ENCODE data around the gene CAMKK2. TPM values are rescaled to one million over a fixed set of nuclear protein-coding genes. Genes with fewer than 3 reads are reported as not detected.

The CAMKK2 gene
- total RNA-seq, 1 donor from 2014 or later, result 13.3 TPM

DNA sequence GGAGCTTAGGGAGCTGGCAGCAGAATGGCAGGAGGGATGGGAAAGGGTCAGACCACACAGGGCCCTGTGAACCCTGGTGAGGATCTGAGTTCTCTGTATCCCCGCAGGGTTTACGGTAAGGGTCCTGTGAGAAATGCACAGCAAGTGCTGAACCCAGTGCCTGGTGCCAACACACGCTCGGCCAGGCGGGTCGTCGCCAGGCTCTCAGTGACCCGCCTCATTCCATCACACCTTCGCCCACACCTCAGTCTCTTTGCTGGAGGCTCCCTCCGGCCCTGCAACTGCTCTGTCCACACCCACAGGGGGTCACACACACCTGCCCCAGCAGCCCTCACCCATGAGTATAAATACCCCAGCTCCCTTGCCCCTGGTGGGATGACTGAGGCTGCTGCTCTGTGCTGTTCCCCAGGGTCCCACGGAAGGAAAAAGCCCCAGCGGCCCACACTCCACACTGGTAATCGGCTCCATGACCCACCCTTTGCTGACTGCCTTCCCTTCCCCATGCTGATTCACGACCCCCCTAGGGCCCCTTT, 23.1 kb downstream of the CAMKK2 start:
- no peaks in the 10 kb centered on the region for H3K9me3 ChIP-seq (replicated peaks)
- H3K4me1 ChIP-seq, result peaks cover 4% of the 10 kb centered on the region
- DNase-seq, result no peak
- H3K27me3 ChIP-seq (ENCODE audit: low read depth), result no peaks in the 10 kb centered on the region
- TF ChIP-seq CTCF (IDR thresholded peaks at IDR 0.05; ENCODE audit: borderline replicate concordance), result no peak
- intact Hi-C loops (cut with micrococcal nuclease), result no loop called here
- no peak overlapping the region for H3K4me3 ChIP-seq
- no peak overlapping the region for H3K27ac ChIP-seq (replicated peaks)
- H3K36me3 ChIP-seq, result peaks cover 57% of the 10 kb centered on the region

- Histone ChIP-seq H3K27me3 (ENCODE audit: low read depth) (no peaks in the 10 kb centered on the region), H3K36me3 (peaks cover 74% of the 10 kb centered on the region), H3K9me3 (replicated peaks) (no peaks in the 10 kb centered on the region), H3K27ac (replicated peaks) (no peak overlapping the region), H3K4me3 (no peak overlapping the region), H3K4me1 (no peaks in the 10 kb centered on the region)
- no peak for DNase-seq
- TF ChIP-seq CTCF (IDR thresholded peaks at IDR 0.05; ENCODE audit: borderline replicate concordance), result no peak
- intact Hi-C loops (cut with micrococcal nuclease), result no loop called here
Observed at GRCh38 chr12:121267822-121268221, 28.7 kb downstream of the CAMKK2 start.

- H3K36me3 ChIP-seq, result peaks cover 82% of the 10 kb centered on the region
- H3K27ac ChIP-seq (replicated peaks), result no peak overlapping the region
- no peaks in the 10 kb centered on the region for H3K4me1 ChIP-seq
- intact Hi-C loops (cut with micrococcal nuclease), result no loop called here
- DNase-seq, result no peak
- no peak for TF ChIP-seq CTCF (IDR thresholded peaks at IDR 0.05; ENCODE audit: borderline replicate concordance)
- H3K27me3 ChIP-seq (ENCODE audit: low read depth), result no peaks in the 10 kb centered on the region
- no peak overlapping the region for H3K4me3 ChIP-seq
- no peaks in the 10 kb centered on the region for H3K9me3 ChIP-seq (replicated peaks)
Observed at GRCh38 chr12:121264951-121265515, 31.5 kb downstream of the CAMKK2 start.

DNA sequence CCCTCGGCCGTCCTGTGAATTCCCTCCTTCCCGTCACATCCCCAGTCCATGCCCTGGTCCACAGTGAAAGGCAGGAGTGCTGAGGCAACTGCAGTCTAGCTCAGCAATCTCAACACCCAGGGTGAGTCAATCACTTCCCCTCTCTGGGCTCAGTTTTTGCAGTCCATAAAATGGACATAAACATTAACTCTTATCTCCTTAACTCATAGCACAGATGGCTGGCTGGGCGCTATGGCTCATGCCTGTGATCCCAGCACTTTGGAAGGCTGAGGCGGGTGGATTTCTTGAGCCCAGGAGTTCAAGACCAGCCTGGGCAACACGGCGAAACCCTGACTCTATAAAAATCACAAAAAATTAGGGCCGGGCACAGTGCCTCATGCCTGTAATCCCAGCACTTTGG, 32.4 kb downstream of the CAMKK2 start:
- DNase-seq, result no peak
- H3K4me3 ChIP-seq, result no peak overlapping the region
- intact Hi-C loops (cut with micrococcal nuclease), result no loop called here
- no peaks in the 10 kb centered on the region for H3K27me3 ChIP-seq (ENCODE audit: low read depth)
- peaks cover 82% of the 10 kb centered on the region for H3K36me3 ChIP-seq
- TF ChIP-seq CTCF (IDR thresholded peaks at IDR 0.05; ENCODE audit: borderline replicate concordance), result no peak
- no peak overlapping the region for H3K27ac ChIP-seq (replicated peaks)
- no peaks in the 10 kb centered on the region for H3K9me3 ChIP-seq (replicated peaks)
- no peaks in the 10 kb centered on the region for H3K4me1 ChIP-seq

DNA sequence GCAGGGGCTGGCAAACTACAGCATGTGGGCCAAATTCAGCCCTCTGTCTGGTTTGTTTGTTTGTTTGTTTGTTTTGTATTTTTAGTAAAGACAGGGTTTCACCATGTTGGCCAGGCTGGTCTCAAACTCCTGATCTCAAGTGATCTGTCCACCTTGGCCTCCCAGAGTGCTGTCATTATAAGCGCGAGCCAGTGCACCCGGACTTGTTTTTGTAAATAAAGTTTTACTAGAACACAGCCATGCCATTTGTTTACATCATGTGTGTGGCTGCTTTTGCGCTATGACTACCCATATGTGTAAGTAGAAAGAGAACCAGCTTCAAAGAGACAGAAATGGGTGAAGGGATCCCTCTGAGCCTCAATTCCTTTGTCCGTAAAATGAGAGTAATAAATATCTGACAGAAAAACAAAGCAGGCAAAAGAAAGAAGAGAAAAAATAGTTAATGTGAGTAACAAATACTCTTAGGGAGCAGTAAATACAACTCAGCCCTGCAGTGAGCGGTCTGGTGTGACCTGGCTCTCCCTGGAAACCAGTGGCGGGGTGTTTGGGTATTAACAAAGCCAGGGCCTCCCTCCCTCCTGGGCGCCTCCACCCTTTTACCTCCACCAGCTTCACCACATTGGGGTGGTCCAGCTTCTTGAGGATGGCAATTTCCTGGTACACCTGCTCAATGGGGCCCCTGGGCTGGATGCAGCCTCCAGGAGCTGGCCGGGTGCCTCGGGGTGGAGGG, 33.1 kb downstream of the CAMKK2 start:
- peaks cover 81% of the 10 kb centered on the region for H3K36me3 ChIP-seq
- intact Hi-C loops (cut with micrococcal nuclease), result no loop called here
- no peak for TF ChIP-seq CTCF (IDR thresholded peaks at IDR 0.05; ENCODE audit: borderline replicate concordance)
- no peak overlapping the region for H3K4me3 ChIP-seq
- no peak overlapping the region for H3K27ac ChIP-seq (replicated peaks)
- no peaks in the 10 kb centered on the region for H3K4me1 ChIP-seq
- no peaks in the 10 kb centered on the region for H3K9me3 ChIP-seq (replicated peaks)
- H3K27me3 ChIP-seq (ENCODE audit: low read depth), result no peaks in the 10 kb centered on the region
- DNase-seq, result no peak
